HCT116 (cell line): Measurements from ENCODE around the gene ADGRB3. TPM values are rescaled to one million over a fixed set of nuclear protein-coding genes. Genes with fewer than 3 reads are reported as not detected.

Experiments used
- ATAC-seq: fragments of 200-7000 bp; cut with Tn5 transposase; 2 replicates; pipeline ENCODE4 v1.9.1; 2020; ENCODE audit warnings: mild to moderate bottlenecking, moderate library complexity
- BruUV-seq: library from RNA; stranded (reverse); fragments of 400-500 nt; replicated peaks from 2 replicates; lab custom pipeline; 2021; lab: Mats Ljungman, UMichigan
- CTCF ChIA-PET: fragments of 300-600 bp; sonication (Branson Sonifier 250); formaldehyde crosslinking; loops from one replicate; lab custom pipeline; 2021; ENCODE audit warnings: antibody characterized with exemption; lab: Charles Lee
- POLR2A ChIA-PET: fragments of 300-600, 350-600 bp; sonication (Branson Sonifier 250); formaldehyde crosslinking; loops from one replicate; lab custom pipeline; 2021; ENCODE audit warnings: antibody characterized with exemption; lab: Charles Lee
- RAD21 ChIA-PET, 2 experiments: fragments of 300-600 bp; sonication (Branson Sonifier 250); formaldehyde crosslinking; loops; one replicate each; lab custom pipeline; 2023; ENCODE audit warnings: low total read pairs in 2 of 2; ENCODE audit not compliant: uncharacterized antibody in 2 of 2, unreplicated experiment in 2 of 2, low non-redundant PET in 1 of 2; lab: Charles Lee
- DNase-seq: peaks from one replicate; pipeline ENCODE4 v3.0.0-alpha.2; 2010; ENCODE audit warnings: low read depth, low spot score
- H2AFZ ChIP-seq: fragments of 200-600 bp; shearing (Covaris generic), sonication (generic); 2 replicates; pipeline ENCODE4 v1.6.1; 2017; ENCODE audit warnings: low read depth, mixed run types, mixed read lengths, antibody characterized with exemption, low read length; ENCODE audit not compliant: poor library complexity, severe bottlenecking
- H3K27ac ChIP-seq: 2 replicates; pipeline ENCODE4 v1.5.1; 2012; ENCODE audit warnings: low read depth, low read length
- H3K27me3 ChIP-seq: fragments of 200-600 bp; sonication (generic); 2 replicates; pipeline ENCODE4 v1.6.1; 2016; ENCODE audit warnings: mixed run types, low read length, mixed read lengths; ENCODE audit not compliant: insufficient read depth
- H3K36me3 ChIP-seq, 2 experiments: fragments of 200-500 bp in 1 of 2; fragments of 200-600 bp in 1 of 2; sonication (Bioruptor generic) in 1 of 2; sonication (generic) in 1 of 2; 2 replicates each; pipeline versions ENCODE4 v1.5.1 to v1.6.1; 2014 to 2016; ENCODE audit warnings: low read length in 2 of 2, inconsistent platforms in 1 of 2, mixed read lengths in 1 of 2, mixed run types in 1 of 2; ENCODE audit not compliant: insufficient read depth in 2 of 2, control insufficient read depth in 1 of 2
- H3K4me1 ChIP-seq, 2 experiments: fragments of 200-600 bp in 1 of 2; sonication (generic) in 1 of 2; 2 replicates each; pipeline versions ENCODE4 v1.5.1 to v1.6.1; 2012 to 2017; ENCODE audit warnings: low read length in 2 of 2, inconsistent platforms in 1 of 2, mild to moderate bottlenecking in 1 of 2, mixed read lengths in 1 of 2, mixed run types in 1 of 2, moderate library complexity in 1 of 2; ENCODE audit not compliant: insufficient read depth in 2 of 2, control insufficient read depth in 1 of 2
- H3K4me2 ChIP-seq: fragments of 200-600 bp; sonication (generic); 2 replicates; pipeline ENCODE4 v1.6.1; 2017; ENCODE audit warnings: mixed run types, low read length, mixed read lengths
- H3K4me3 ChIP-seq, 2 experiments: fragments of 200-600 bp in 1 of 2; sonication (generic) in 1 of 2; replicated peaks in 1 of 2; 2 replicates each; pipeline ENCODE4 v1.5.1; 2011 to 2016; ENCODE audit warnings: low read length in 2 of 2, control low read depth in 1 of 2, low read depth in 1 of 2, mild to moderate bottlenecking in 1 of 2, mixed read lengths in 1 of 2, mixed run types in 1 of 2
- H3K79me2 ChIP-seq: fragments of 200-600 bp; sonication (generic); 2 replicates; pipeline ENCODE4 v1.6.1; 2017; ENCODE audit warnings: mild to moderate bottlenecking, mixed run types, low read length, moderate library complexity, mixed read lengths; ENCODE audit not compliant: insufficient read depth
- H3K9ac ChIP-seq: fragments of 200-600 bp; sonication (generic); 2 replicates; pipeline ENCODE4 v1.6.1; 2016; ENCODE audit warnings: low read length, mixed read lengths
- H3K9me2 ChIP-seq: fragments of 200-600 bp; sonication (generic), shearing (Covaris generic); 2 replicates; pipeline ENCODE4 v1.6.1; 2017; ENCODE audit warnings: mixed run types, mild to moderate bottlenecking, moderate library complexity; ENCODE audit not compliant: insufficient read depth
- H3K9me3 ChIP-seq, 2 experiments: fragments of 200-500 bp in 1 of 2; fragments of 200-600 bp in 1 of 2; sonication (Bioruptor generic) in 1 of 2; sonication (generic) in 1 of 2; 2 replicates each; pipeline ENCODE4 v1.6.1; 2014 to 2017; ENCODE audit warnings: low read length in 2 of 2, mixed read lengths in 2 of 2, inconsistent platforms in 1 of 2, low read depth in 1 of 2, mild to moderate bottlenecking in 1 of 2, mixed run types in 1 of 2, moderate library complexity in 1 of 2; ENCODE audit not compliant: control insufficient read depth in 1 of 2, insufficient read depth in 1 of 2
- H4K20me1 ChIP-seq: fragments of 200-600 bp; sonication (generic), shearing (Covaris generic); 2 replicates; pipeline ENCODE4 v1.6.1; 2017; ENCODE audit warnings: mixed run types, mild to moderate bottlenecking, moderate library complexity; ENCODE audit not compliant: insufficient read depth
- CEBPB ChIP-seq: IDR thresholded peaks from 2 replicates; pipeline ENCODE4 v1.6.1; 2012; ENCODE audit warnings: low read depth
- EGR1 ChIP-seq: IDR thresholded peaks from 2 replicates; pipeline ENCODE4 v1.6.1; 2012; ENCODE audit warnings: low read depth
- ELF1 ChIP-seq: IDR thresholded peaks from 2 replicates; pipeline ENCODE4 v1.6.1; 2012; ENCODE audit warnings: low read depth, borderline replicate concordance
- EZH2phosphoT487 ChIP-seq: fragments of 200-600 bp; IDR thresholded peaks from 2 replicates; pipeline ENCODE4 v1.6.1; 2018; ENCODE audit warnings: antibody characterized with exemption, borderline replicate concordance
- JUND ChIP-seq: IDR thresholded peaks from 2 replicates; pipeline ENCODE4 v1.6.1; 2012
- MAX ChIP-seq: IDR thresholded peaks from 2 replicates; pipeline ENCODE4 v1.6.1; 2012
- POLR2AphosphoS5 ChIP-seq: IDR thresholded peaks from 2 replicates; pipeline ENCODE4 v1.6.1; 2011; ENCODE audit warnings: mild to moderate bottlenecking, low read depth, low read length, moderate library complexity
- RAD21 ChIP-seq: IDR thresholded peaks from 2 replicates; pipeline ENCODE4 v1.6.1; 2012; ENCODE audit warnings: low read depth, mild to moderate bottlenecking
- REST ChIP-seq: IDR thresholded peaks from 2 replicates; pipeline ENCODE4 v1.6.1; 2012; ENCODE audit warnings: low read depth
- SIN3A ChIP-seq: IDR thresholded peaks from 2 replicates; pipeline ENCODE4 v1.6.1; 2012; ENCODE audit warnings: low read depth
- SP1 ChIP-seq: IDR thresholded peaks from 2 replicates; pipeline ENCODE4 v1.6.1; 2012; ENCODE audit warnings: low read depth
- SRF ChIP-seq: IDR thresholded peaks from 2 replicates; pipeline ENCODE4 v1.6.1; 2012; ENCODE audit warnings: low read depth
- TCF7L2 ChIP-seq: IDR thresholded peaks from 2 replicates; pipeline ENCODE4 v1.7.0; 2011; ENCODE audit warnings: borderline replicate concordance, inconsistent platforms; ENCODE audit not compliant: insufficient read depth, insufficient read length; ENCODE audit errors: extremely low read depth
- ZFX ChIP-seq: fragments of 450-650 bp; IDR thresholded peaks from 2 replicates; pipeline ENCODE4 v1.6.1; 2017
- intact Hi-C: fragments of 100-400 bp; cut with micrococcal nuclease; formaldehyde crosslinking; loops from 2 replicates; pipeline ENCODE4 v1.10.0; 2022
- total RNA-seq: library from RNA; stranded (reverse); gene quantifications from one replicate; pipeline ENCODE4 v1.2.1, GENCODE V29; 2021; ENCODE audit not compliant: unreplicated experiment
- TF ChIP-seq, protein P1 (sequence below): IDR thresholded peaks from 2 replicates; pipeline ENCODE4 v1.6.1; 2011; ENCODE audit warnings: mild to moderate bottlenecking, low read length, moderate library complexity; ENCODE audit not compliant: insufficient replicate concordance; ENCODE audit errors: extremely low read depth
- TF ChIP-seq, protein P2 (sequence below): IDR thresholded peaks from 2 replicates; pipeline ENCODE4 v1.6.1; 2012

ADGRB3 gene
- total RNA-seq, 1 experiment from 2014 or later, result not detected

DNA sequence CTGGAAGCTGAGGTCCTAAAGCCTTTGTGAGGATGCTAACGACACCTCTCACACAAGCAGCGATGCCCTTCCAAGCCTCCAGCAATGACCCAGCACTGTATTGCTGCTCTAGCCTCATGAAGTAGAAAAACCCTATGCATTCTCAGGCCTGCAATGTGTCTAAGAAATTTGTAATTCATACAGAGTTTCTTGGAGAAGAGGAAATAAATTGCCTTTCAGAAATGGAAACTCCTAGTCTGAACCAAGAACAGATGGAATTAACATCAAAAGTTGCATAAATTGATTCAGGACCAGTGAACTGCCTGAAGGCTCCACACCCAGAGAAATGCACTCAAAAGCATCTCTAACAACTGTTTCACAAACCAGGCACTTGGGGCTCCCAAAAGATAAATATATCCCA, 353.6 kb downstream of the ADGRB3 start:
- ChIA-PET RAD21 (no interaction called here), POLR2A (no interaction called here)

More for the DNA sequence above, 353.6 kb downstream of the ADGRB3 start:
- Histone ChIP-seq H3K4me1 (no peaks in the 10 kb centered on the region), H3K27me3 (no peaks in the 10 kb centered on the region)
- TF ChIP-seq TCF7L2 (no peak), SP1 (no peak), ELF1 (no peak), SRF (no peak), SIN3A (no peak), RAD21 (no peak), EZH2phosphoT487 (no peak), POLR2AphosphoS5 (no peak), CEBPB (no peak), EGR1 (no peak), MAX (no peak), ZFX (no peak), REST (no peak), JUND (no peak)
- TF ChIP-seq, protein P1, sequence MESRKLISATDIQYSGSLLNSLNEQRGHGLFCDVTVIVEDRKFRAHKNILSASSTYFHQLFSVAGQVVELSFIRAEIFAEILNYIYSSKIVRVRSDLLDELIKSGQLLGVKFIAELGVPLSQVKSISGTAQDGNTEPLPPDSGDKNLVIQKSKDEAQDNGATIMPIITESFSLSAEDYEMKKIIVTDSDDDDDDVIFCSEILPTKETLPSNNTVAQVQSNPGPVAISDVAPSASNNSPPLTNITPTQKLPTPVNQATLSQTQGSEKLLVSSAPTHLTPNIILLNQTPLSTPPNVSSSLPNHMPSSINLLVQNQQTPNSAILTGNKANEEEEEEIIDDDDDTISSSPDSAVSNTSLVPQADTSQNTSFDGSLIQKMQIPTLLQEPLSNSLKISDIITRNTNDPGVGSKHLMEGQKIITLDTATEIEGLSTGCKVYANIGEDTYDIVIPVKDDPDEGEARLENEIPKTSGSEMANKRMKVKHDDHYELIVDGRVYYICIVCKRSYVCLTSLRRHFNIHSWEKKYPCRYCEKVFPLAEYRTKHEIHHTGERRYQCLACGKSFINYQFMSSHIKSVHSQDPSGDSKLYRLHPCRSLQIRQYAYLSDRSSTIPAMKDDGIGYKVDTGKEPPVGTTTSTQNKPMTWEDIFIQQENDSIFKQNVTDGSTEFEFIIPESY, result no peak
- TF ChIP-seq, protein P2, sequence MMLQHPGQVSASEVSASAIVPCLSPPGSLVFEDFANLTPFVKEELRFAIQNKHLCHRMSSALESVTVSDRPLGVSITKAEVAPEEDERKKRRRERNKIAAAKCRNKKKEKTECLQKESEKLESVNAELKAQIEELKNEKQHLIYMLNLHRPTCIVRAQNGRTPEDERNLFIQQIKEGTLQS, result no peak
- TF ChIP-seq, all 23 proteins: peak for 0
- BruUV-seq, result no TSS peak
- Histone ChIP-seq H3K4me3 (no peak overlapping the region), H3K9me3 (peaks cover 0 to 19% of the 10 kb centered on the region in 2 experiments; a peak in 2 of 4 replicates), H3K36me3 (no peaks in the 10 kb centered on the region), H2AFZ (no peak overlapping the region), H3K79me2 (no peaks in the 10 kb centered on the region), H4K20me1 (no peaks in the 10 kb centered on the region), H3K9ac (no peak overlapping the region), H3K27ac (no peak overlapping the region), H3K4me2 (no peak overlapping the region), H3K9me2 (no peaks in the 10 kb centered on the region)
- CTCF ChIA-PET, result no interaction called here
- no peak for ATAC-seq
- intact Hi-C loops, result no loop called here
- no peak for DNase-seq
